GM08714 (cell line): ENCODE results near the gene PDHX.

Experiments
- H3K4me3 ChIP-seq: fragments of 200-500 bp; sonication (Bioruptor generic); 2 replicates; pipeline ENCODE4 v1.5.1; 2014; ENCODE audit warnings: mild to moderate bottlenecking, low read length, inconsistent platforms
- ZNF274 ChIP-seq: IDR thresholded peaks from 2 replicates; pipeline ENCODE4 v1.6.1; 2012; ENCODE audit warnings: mild to moderate bottlenecking, low read depth, low read length

The PDHX gene

GRCh38 chr11:34978236-34979191 lies 62.1 kb downstream of the PDHX start:
- TF ChIP-seq ZNF274, result no peak
- no peak overlapping the region for H3K4me3 ChIP-seq

GRCh38 chr11:34984514-34984913 lies 68.1 kb downstream of the PDHX start:
- no peak overlapping the region for H3K4me3 ChIP-seq
- no peak for TF ChIP-seq ZNF274

- H3K4me3 ChIP-seq, result no peak overlapping the region
- no peak for TF ChIP-seq ZNF274
Observed at GRCh38 chr11:34986883-34987520, 70.6 kb downstream of the PDHX start.

- no peak for TF ChIP-seq ZNF274
Observed at GRCh38 chr11:34987617-34988016, 71.2 kb downstream of the PDHX start.

GRCh38 chr11:34988294-34989255 lies 72.2 kb downstream of the PDHX start:
- H3K4me3 ChIP-seq, result no peak overlapping the region
- TF ChIP-seq ZNF274, result no peak

More at GRCh38 chr11:34987617-34988016, 71.2 kb downstream of the PDHX start:
- no peak overlapping the region for H3K4me3 ChIP-seq

GRCh38 chr11:34990916-34991315 lies 74.5 kb downstream of the PDHX start:
- TF ChIP-seq ZNF274, result no peak

GRCh38 chr11:34994854-34995253 lies 78.4 kb downstream of the PDHX start:
- no peak for TF ChIP-seq ZNF274
- H3K4me3 ChIP-seq, result no peak overlapping the region

More at GRCh38 chr11:34990916-34991315, 74.5 kb downstream of the PDHX start:
- H3K4me3 ChIP-seq, result no peak overlapping the region

- TF ChIP-seq ZNF274, result no peak
- no peak overlapping the region for H3K4me3 ChIP-seq
Observed at GRCh38 chr11:34996958-34997357, 80.5 kb downstream of the PDHX start.

GRCh38 chr11:34997952-34998528 lies 81.6 kb downstream of the PDHX start:
- no peak for TF ChIP-seq ZNF274
- no peak overlapping the region for H3K4me3 ChIP-seq

- no peak for TF ChIP-seq ZNF274
- no peak overlapping the region for H3K4me3 ChIP-seq
Observed at GRCh38 chr11:34999453-34999852, 83.0 kb downstream of the PDHX start.

GRCh38 chr11:35003186-35003585 lies 86.8 kb downstream of the PDHX start:
- no peak for TF ChIP-seq ZNF274
- no peak overlapping the region for H3K4me3 ChIP-seq

GRCh38 chr11:35003658-35004057 lies 87.2 kb downstream of the PDHX start:
- TF ChIP-seq ZNF274, result no peak
- no peak overlapping the region for H3K4me3 ChIP-seq

- no peak for TF ChIP-seq ZNF274
- H3K4me3 ChIP-seq, result no peak overlapping the region
Observed at GRCh38 chr11:35005141-35005780, 88.8 kb downstream of the PDHX start.
